ENCODE data around the gene STAT4. TPM values are rescaled to one million over a fixed set of nuclear protein-coding genes. Genes with fewer than 3 reads are reported as not detected.
A peak's percentile ranks its signal among the peaks of the same experiment; 100 is the strongest.

Gene STAT4
- total RNA-seq, 2 donors from 2014 or later = 3.2 to 8.8 TPM

- peaks cover 16% of the 10 kb centered on the region for H3K9me3 ChIP-seq (ENCODE audit: control insufficient read depth, low read length)
- 95% methylated on average over 2 of the region's 3 CpGs; no CpG with 5 or more reads in 1 of the 2 experiments for WGBS, 2 experiments (ENCODE audit: insufficient coverage in 1 of 2, insufficient read length in 1 of 2)
- no peak overlapping the region for H3K27ac Mint-ChIP-seq
- no peaks in the 10 kb centered on the region for H3K27me3 ChIP-seq (ENCODE audit: control insufficient read depth, insufficient read depth, low read length, poor library complexity, severe bottlenecking)
- no peaks in the 10 kb centered on the region for H3K36me3 ChIP-seq (ENCODE audit: control insufficient read depth, insufficient read depth, low read length)
- no peak overlapping the region for H3K27ac ChIP-seq (ENCODE audit: low read depth, low read length)
- H3K27me3 Mint-ChIP-seq (ENCODE audit: insufficient read depth) = no peaks in the 10 kb centered on the region
- no peak overlapping the region for H3K4me3 ChIP-seq (ENCODE audit: low read length)
- H3K4me1 Mint-ChIP-seq = peaks cover 28% of the 10 kb centered on the region
- H3K4me3 Mint-ChIP-seq = no peak overlapping the region
- no peak overlapping the region for H3K9ac ChIP-seq (ENCODE audit: extremely low read depth, low read length, poor library complexity, severe bottlenecking)
- H3K9me3 Mint-ChIP-seq = no peaks in the 10 kb centered on the region
- no peaks in the 10 kb centered on the region for H3K36me3 Mint-ChIP-seq (ENCODE audit: low read depth)
- no peak for DNase-seq
- H3K4me1 ChIP-seq (ENCODE audit: control insufficient read depth, insufficient read depth, low read length) = peaks cover 15% of the 10 kb centered on the region
- TF ChIP-seq CTCF (conservative IDR thresholded peaks at IDR 0.05) = no peak
These were observed 107.4 kb downstream of the STAT4 start for GRCh38 chr2:191043438-191043837.

- Mint-ChIP-seq H3K27me3 (ENCODE audit: insufficient read depth) (no peaks in the 10 kb centered on the region), H3K4me1 (peaks cover 32% of the 10 kb centered on the region), H3K27ac (peak overlapping the region; percentile 69), H3K4me3 (no peak overlapping the region), H3K9me3 (no peaks in the 10 kb centered on the region), H3K36me3 (ENCODE audit: low read depth) (no peaks in the 10 kb centered on the region)
- Histone ChIP-seq H3K27ac (ENCODE audit: low read depth, low read length) (no peak overlapping the region), H3K9me3 (ENCODE audit: control insufficient read depth, low read length) (peaks cover 16% of the 10 kb centered on the region), H3K4me3 (ENCODE audit: low read length) (peak overlapping the region; percentile 14), H3K27me3 (ENCODE audit: control insufficient read depth, insufficient read depth, low read length, poor library complexity, severe bottlenecking) (no peaks in the 10 kb centered on the region), H3K4me1 (ENCODE audit: control insufficient read depth, insufficient read depth, low read length) (peaks cover 15% of the 10 kb centered on the region), H3K9ac (ENCODE audit: extremely low read depth, low read length, poor library complexity, severe bottlenecking) (no peak overlapping the region), H3K36me3 (ENCODE audit: control insufficient read depth, insufficient read depth, low read length) (no peaks in the 10 kb centered on the region)
- no peak for TF ChIP-seq CTCF (conservative IDR thresholded peaks at IDR 0.05)
- 86 to 100% methylated on average over 1 to 3 of the region's 3 CpGs for WGBS, 2 experiments (ENCODE audit: insufficient coverage in 1 of 2, insufficient read length in 1 of 2)
- peak; percentile 86 for DNase-seq
These were observed 109.2 kb downstream of the STAT4 start for GRCh38 chr2:191041418-191042161.

GRCh38 chr2:191039616-191040015 lies 111.2 kb downstream of the STAT4 start:
- Histone ChIP-seq H3K27me3 (ENCODE audit: control insufficient read depth, insufficient read depth, low read length, poor library complexity, severe bottlenecking) (no peaks in the 10 kb centered on the region), H3K36me3 (ENCODE audit: control insufficient read depth, insufficient read depth, low read length) (no peaks in the 10 kb centered on the region), H3K4me3 (ENCODE audit: low read length) (peak overlapping the region; percentile 41), H3K9ac (ENCODE audit: extremely low read depth, low read length, poor library complexity, severe bottlenecking) (no peak overlapping the region), H3K9me3 (ENCODE audit: control insufficient read depth, low read length) (peaks cover 8% of the 10 kb centered on the region), H3K4me1 (ENCODE audit: control insufficient read depth, insufficient read depth, low read length) (peaks cover 15% of the 10 kb centered on the region), H3K27ac (ENCODE audit: low read depth, low read length) (no peak overlapping the region)
- no peaks in the 10 kb centered on the region for H3K9me3 Mint-ChIP-seq
- no peak overlapping the region for H3K27ac Mint-ChIP-seq
- TF ChIP-seq CTCF (conservative IDR thresholded peaks at IDR 0.05) = no peak
- no peaks in the 10 kb centered on the region for H3K36me3 Mint-ChIP-seq (ENCODE audit: low read depth)
- no peak for DNase-seq
- 33% methylated on average over 1 of the region's 1 CpG; no CpG with 5 or more reads in 1 of the 2 experiments for WGBS, 2 experiments (ENCODE audit: insufficient coverage in 1 of 2, insufficient read length in 1 of 2)
- no peak overlapping the region for H3K4me3 Mint-ChIP-seq
- H3K27me3 Mint-ChIP-seq (ENCODE audit: insufficient read depth) = no peaks in the 10 kb centered on the region
- peaks cover 27% of the 10 kb centered on the region for H3K4me1 Mint-ChIP-seq
